ENCODE results near the gene PLA2G4E. TPM values are rescaled to one million over a fixed set of nuclear protein-coding genes. Genes with fewer than 3 reads are reported as not detected.

Gene PLA2G4E
- total RNA-seq, 1 experiment from 2014 or later = not detected

DNA sequence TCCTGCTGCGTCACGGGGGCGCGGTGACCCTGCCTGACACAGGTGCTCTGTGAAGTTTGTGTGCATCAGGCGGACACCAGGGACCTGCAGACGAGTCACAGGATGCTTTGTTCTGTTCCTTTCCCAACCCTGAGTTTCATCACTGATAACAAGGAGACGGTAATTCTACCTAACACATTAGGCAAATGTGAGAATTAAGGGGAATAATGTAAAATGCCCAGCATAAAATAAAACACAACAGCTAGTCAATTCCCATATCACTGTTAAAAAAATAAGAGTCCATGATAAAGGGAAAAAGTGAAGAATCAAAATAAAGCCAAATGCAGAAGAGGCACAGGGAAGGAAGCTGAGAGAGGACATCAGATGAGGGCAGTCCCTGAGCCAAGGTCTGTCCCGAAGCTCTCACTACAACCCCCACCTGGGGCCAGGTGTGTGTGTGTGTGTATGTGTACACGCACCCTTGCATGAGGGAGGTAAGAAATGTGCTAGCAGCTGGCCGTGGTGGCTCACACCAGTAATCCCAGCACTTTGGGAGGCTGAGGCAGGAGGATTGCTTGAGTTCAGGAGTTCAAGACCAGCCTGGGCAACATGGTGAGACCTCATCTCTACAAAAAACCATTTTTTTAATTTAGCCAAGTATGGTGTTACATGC, 46.0 kb upstream of the PLA2G4E start:
- intact Hi-C loops (cut with micrococcal nuclease) = loop anchor here (1.0 to 5.0 kb wide), 4 partner anchors 17 to 404 kb away; no protein-coding TSS in a partner anchor
- ATAC-seq = no peak
- H3K9ac ChIP-seq (ENCODE audit: low read length) = no peak overlapping the region
- no peaks in the 10 kb centered on the region for H3K9me2 ChIP-seq (replicated peaks; ENCODE audit: low read length)
- DNase-seq = no peak
- H3K4me1 ChIP-seq (ENCODE audit: insufficient read depth, low read length) = peaks cover 17% of the 10 kb centered on the region; the same call in 1 of the 2 replicates
- CTCF ChIA-PET = interaction anchor here (1.1 kb wide), 1 partner anchor 18 kb away, joined by 3 read pairs; no protein-coding TSS in a partner anchor
- BruUV-seq (replicated peaks) = no TSS peak
- no peaks in the 10 kb centered on the region for H3K79me2 ChIP-seq (ENCODE audit: low read length)
- POLR2A ChIA-PET (ENCODE audit: unreplicated experiment) = no interaction called here
- no peaks in the 10 kb centered on the region for H3K36me3 ChIP-seq (ENCODE audit: low read depth, low read length)
- H3K27ac ChIP-seq (ENCODE audit: low read length) = no peak overlapping the region
- peak overlapping the region; percentile 52 for H3K4me2 ChIP-seq (ENCODE audit: low read length)
- H3F3A ChIP-seq (ENCODE audit: low read length, unreplicated experiment) = no peaks in the 10 kb centered on the region
- no peaks in the 10 kb centered on the region for H3K9me3 ChIP-seq (ENCODE audit: low read length)
- no peaks in the 10 kb centered on the region for H3K27me3 ChIP-seq (ENCODE audit: low read length)
- no peaks in the 10 kb centered on the region for H4K20me1 ChIP-seq (ENCODE audit: low read length)
- TF ChIP-seq EZH2phosphoT487 (IDR thresholded peaks at IDR 0.05; ENCODE audit: borderline replicate concordance, low read length) (no peak), EZH2 (IDR thresholded peaks at IDR 0.05; ENCODE audit: low read length, unreplicated experiment) (no peak)
- TF ChIP-seq, protein P1, sequence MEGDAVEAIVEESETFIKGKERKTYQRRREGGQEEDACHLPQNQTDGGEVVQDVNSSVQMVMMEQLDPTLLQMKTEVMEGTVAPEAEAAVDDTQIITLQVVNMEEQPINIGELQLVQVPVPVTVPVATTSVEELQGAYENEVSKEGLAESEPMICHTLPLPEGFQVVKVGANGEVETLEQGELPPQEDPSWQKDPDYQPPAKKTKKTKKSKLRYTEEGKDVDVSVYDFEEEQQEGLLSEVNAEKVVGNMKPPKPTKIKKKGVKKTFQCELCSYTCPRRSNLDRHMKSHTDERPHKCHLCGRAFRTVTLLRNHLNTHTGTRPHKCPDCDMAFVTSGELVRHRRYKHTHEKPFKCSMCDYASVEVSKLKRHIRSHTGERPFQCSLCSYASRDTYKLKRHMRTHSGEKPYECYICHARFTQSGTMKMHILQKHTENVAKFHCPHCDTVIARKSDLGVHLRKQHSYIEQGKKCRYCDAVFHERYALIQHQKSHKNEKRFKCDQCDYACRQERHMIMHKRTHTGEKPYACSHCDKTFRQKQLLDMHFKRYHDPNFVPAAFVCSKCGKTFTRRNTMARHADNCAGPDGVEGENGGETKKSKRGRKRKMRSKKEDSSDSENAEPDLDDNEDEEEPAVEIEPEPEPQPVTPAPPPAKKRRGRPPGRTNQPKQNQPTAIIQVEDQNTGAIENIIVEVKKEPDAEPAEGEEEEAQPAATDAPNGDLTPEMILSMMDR (conservative IDR thresholded peaks at IDR 0.05; ENCODE audit: low read depth, low read length) = peak; percentile 7; the same call in 1 of the 2 replicates
- peak overlapping the region; percentile 44; the same call in 1 of the 2 replicates for H2AFZ ChIP-seq (ENCODE audit: low read length)
- no peak overlapping the region for H3K4me3 ChIP-seq (ENCODE audit: low read length)

DNA sequence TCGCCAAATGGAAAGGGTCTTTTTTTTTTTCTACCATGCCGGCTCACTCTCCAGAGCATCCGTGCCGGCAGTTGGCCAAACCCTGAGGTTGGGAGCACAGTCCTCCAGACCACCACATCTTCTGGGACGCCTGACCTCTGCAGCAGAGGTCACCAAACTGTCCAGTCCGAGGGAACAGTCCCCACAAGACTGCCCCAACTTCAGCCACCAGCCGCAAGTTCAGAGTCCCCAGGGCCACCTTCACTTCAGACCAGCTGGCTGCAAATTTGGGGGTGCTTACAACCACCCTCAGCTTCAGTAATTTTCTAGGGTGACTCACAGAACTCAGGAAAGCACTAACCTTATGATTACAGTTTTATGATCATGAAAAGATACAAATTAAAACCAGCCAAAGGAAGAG, 44.6 kb upstream of the PLA2G4E start:
- H3K27me3 ChIP-seq (ENCODE audit: low read length) = no peaks in the 10 kb centered on the region
- no peak overlapping the region for H3K4me2 ChIP-seq (ENCODE audit: low read length)
- no peak overlapping the region for H3K4me3 ChIP-seq (ENCODE audit: low read length)
- peaks cover 17% of the 10 kb centered on the region; the same call in 1 of the 2 replicates for H3K4me1 ChIP-seq (ENCODE audit: insufficient read depth, low read length)
- H3K79me2 ChIP-seq (ENCODE audit: low read length) = no peaks in the 10 kb centered on the region
- no TSS peak for BruUV-seq (replicated peaks)
- H3F3A ChIP-seq (ENCODE audit: low read length, unreplicated experiment) = no peaks in the 10 kb centered on the region
- H4K20me1 ChIP-seq (ENCODE audit: low read length) = no peaks in the 10 kb centered on the region
- H3K36me3 ChIP-seq (ENCODE audit: low read depth, low read length) = no peaks in the 10 kb centered on the region
- ATAC-seq (no peak), DNase-seq (no peak)
- no peak overlapping the region for H2AFZ ChIP-seq (ENCODE audit: low read length)
- ChIA-PET POLR2A (ENCODE audit: unreplicated experiment) (no interaction called here), CTCF (no interaction called here)
- no peak overlapping the region for H3K9ac ChIP-seq (ENCODE audit: low read length)
- no peaks in the 10 kb centered on the region for H3K9me3 ChIP-seq (ENCODE audit: low read length)
- intact Hi-C loops (cut with micrococcal nuclease) = loop anchor here (5.0 kb wide), 1 partner anchor 307 kb away; no protein-coding TSS in a partner anchor
- H3K27ac ChIP-seq (ENCODE audit: low read length) = no peak overlapping the region
- TF ChIP-seq, protein P1 (conservative IDR thresholded peaks at IDR 0.05; ENCODE audit: low read depth, low read length) = no peak
- TF ChIP-seq EZH2 (IDR thresholded peaks at IDR 0.05; ENCODE audit: low read length, unreplicated experiment) (no peak), EZH2phosphoT487 (IDR thresholded peaks at IDR 0.05; ENCODE audit: borderline replicate concordance, low read length) (no peak)
- H3K9me2 ChIP-seq (replicated peaks; ENCODE audit: low read length) = no peaks in the 10 kb centered on the region

DNA sequence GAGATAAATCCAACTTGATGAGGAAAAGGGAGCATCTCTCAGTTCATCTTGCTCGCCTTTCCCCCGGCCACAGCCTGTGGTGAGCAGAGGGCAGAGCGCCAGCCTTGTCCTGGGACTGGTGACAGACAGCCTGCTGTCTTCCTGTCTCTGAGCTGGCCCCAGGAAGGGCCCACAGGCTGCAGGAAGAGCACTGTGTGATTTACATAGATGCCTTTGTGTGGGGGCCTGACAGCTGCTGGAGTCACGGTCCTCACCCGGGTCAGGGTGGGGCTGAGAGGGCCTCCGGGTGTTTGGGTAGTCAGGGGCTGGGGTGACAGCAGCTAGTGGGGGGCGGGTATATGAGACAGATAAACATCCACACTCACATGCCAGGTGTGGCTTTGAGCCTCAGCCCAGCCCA, 44.2 kb upstream of the PLA2G4E start:
- H3K4me3 ChIP-seq (ENCODE audit: low read length) = no peak overlapping the region
- DNase-seq = peak; percentile 51
- ATAC-seq = peak; percentile 68
- H3K27me3 ChIP-seq (ENCODE audit: low read length) = no peaks in the 10 kb centered on the region
- peaks cover 17% of the 10 kb centered on the region; the same call in 1 of the 2 replicates for H3K4me1 ChIP-seq (ENCODE audit: insufficient read depth, low read length)
- no peak overlapping the region for H3K9ac ChIP-seq (ENCODE audit: low read length)
- no peaks in the 10 kb centered on the region for H3F3A ChIP-seq (ENCODE audit: low read length, unreplicated experiment)
- BruUV-seq (replicated peaks) = no TSS peak
- H3K9me2 ChIP-seq (replicated peaks; ENCODE audit: low read length) = no peaks in the 10 kb centered on the region
- H2AFZ ChIP-seq (ENCODE audit: low read length) = peak overlapping the region; percentile 40; the same call in 1 of the 2 replicates
- intact Hi-C loops (cut with micrococcal nuclease) = loop anchor here (5.0 kb wide), 1 partner anchor 307 kb away; no protein-coding TSS in a partner anchor
- H3K9me3 ChIP-seq (ENCODE audit: low read length) = no peaks in the 10 kb centered on the region
- CTCF ChIA-PET = interaction anchor here (1.5 kb wide), 1 partner anchor 19 kb away, joined by 3 read pairs; no protein-coding TSS in a partner anchor
- no peaks in the 10 kb centered on the region for H3K36me3 ChIP-seq (ENCODE audit: low read depth, low read length)
- H3K79me2 ChIP-seq (ENCODE audit: low read length) = no peaks in the 10 kb centered on the region
- no peak overlapping the region for H3K27ac ChIP-seq (ENCODE audit: low read length)
- H3K4me2 ChIP-seq (ENCODE audit: low read length) = no peak overlapping the region
- TF ChIP-seq, protein P1 (conservative IDR thresholded peaks at IDR 0.05; ENCODE audit: low read depth, low read length) = no peak
- TF ChIP-seq EZH2phosphoT487 (IDR thresholded peaks at IDR 0.05; ENCODE audit: borderline replicate concordance, low read length) (no peak), EZH2 (IDR thresholded peaks at IDR 0.05; ENCODE audit: low read length, unreplicated experiment) (no peak)
- POLR2A ChIA-PET (ENCODE audit: unreplicated experiment) = no interaction called here
- H4K20me1 ChIP-seq (ENCODE audit: low read length) = no peaks in the 10 kb centered on the region
